Upper lobe of right lung (tissue), 1 donor: ENCODE measurements around the gene MAF. TPM values are rescaled to one million over a fixed set of nuclear protein-coding genes. Genes with fewer than 3 reads are reported as not detected.

Source experiments
- ATAC-seq: fragments of 200-7000 bp; cut with Tn5 transposase; one replicate; pipeline ENCODE4 v1.9.1; 2020; ENCODE audit warnings: mild to moderate bottlenecking, moderate library complexity
- DNase-seq: peaks from one replicate; pipeline ENCODE4 v3.0.0-alpha.2; 2020
- H3K27ac ChIP-seq: fragments of 200-600 bp; one replicate; pipeline ENCODE4 v1.8.0; 2022
- H3K27me3 ChIP-seq: fragments of 200-600 bp; one replicate; pipeline ENCODE4 v1.8.0; 2022; ENCODE audit warnings: mild to moderate bottlenecking
- H3K36me3 ChIP-seq: fragments of 200-600 bp; one replicate; pipeline ENCODE4 v1.8.0; 2022
- H3K4me1 ChIP-seq: fragments of 200-600 bp; one replicate; pipeline ENCODE4 v1.8.0; 2022
- H3K4me3 ChIP-seq: fragments of 200-600 bp; one replicate; pipeline ENCODE4 v1.8.0; 2022; ENCODE audit warnings: mild to moderate bottlenecking
- H3K9me3 ChIP-seq: fragments of 200-600 bp; one replicate; pipeline ENCODE4 v1.8.0; 2022
- intact Hi-C: fragments of 100-400 bp; cut with DNase I; formaldehyde crosslinking; loops from one replicate; pipeline ENCODE4 v1.11.0; 2022
- total RNA-seq: library from RNA; stranded (reverse); fragmentation: NEBNext Ultra II Directional; extraction: Animal tissue kit (Norgen Biotek cat#: 25700); gene quantifications from one replicate; pipeline ENCODE4 v1.2.1, GENCODE V29; 2021
- TF ChIP-seq, protein P1 (sequence below): fragments of 200-600 bp; IDR thresholded peaks from one replicate; pipeline ENCODE4 v1.8.0; 2022; ENCODE audit warnings: antibody characterized with exemption
- donor health status: DM: no; HTN: yes; CAD: no; lungs with severe emphysema.

MAF gene
- total RNA-seq, 1 donor from 2014 or later, result 66.4 TPM

DNA sequence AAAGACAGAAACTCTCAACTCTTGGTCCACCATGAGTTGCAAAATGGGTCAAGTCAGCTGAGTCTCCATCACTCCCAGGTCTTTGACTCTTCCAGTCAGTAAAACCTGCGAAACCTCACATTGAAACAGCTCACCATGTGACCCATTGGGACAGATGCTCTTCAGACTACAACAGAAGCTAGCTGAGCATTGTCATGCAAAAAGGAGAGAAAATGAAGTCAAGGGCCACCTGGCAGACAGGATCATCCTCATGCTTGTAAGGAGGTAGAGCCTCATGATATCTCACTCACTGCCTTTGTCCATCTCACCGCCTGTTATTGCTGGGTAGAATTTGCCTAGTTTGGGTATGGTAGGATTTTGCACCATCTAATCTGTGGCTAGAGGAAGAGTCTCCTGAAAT lies 50.2 kb downstream of the MAF start:
- H3K27me3 ChIP-seq, result no peaks in the 10 kb centered on the region
- DNase-seq (no peak), ATAC-seq (no peak)
- H3K27ac ChIP-seq, result no peak overlapping the region
- H3K4me3 ChIP-seq, result no peak overlapping the region
- intact Hi-C loops, result no loop called here
- TF ChIP-seq, protein P1, sequence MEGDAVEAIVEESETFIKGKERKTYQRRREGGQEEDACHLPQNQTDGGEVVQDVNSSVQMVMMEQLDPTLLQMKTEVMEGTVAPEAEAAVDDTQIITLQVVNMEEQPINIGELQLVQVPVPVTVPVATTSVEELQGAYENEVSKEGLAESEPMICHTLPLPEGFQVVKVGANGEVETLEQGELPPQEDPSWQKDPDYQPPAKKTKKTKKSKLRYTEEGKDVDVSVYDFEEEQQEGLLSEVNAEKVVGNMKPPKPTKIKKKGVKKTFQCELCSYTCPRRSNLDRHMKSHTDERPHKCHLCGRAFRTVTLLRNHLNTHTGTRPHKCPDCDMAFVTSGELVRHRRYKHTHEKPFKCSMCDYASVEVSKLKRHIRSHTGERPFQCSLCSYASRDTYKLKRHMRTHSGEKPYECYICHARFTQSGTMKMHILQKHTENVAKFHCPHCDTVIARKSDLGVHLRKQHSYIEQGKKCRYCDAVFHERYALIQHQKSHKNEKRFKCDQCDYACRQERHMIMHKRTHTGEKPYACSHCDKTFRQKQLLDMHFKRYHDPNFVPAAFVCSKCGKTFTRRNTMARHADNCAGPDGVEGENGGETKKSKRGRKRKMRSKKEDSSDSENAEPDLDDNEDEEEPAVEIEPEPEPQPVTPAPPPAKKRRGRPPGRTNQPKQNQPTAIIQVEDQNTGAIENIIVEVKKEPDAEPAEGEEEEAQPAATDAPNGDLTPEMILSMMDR, result no peak
- no peaks in the 10 kb centered on the region for H3K36me3 ChIP-seq
- H3K9me3 ChIP-seq, result no peaks in the 10 kb centered on the region
- H3K4me1 ChIP-seq, result no peaks in the 10 kb centered on the region

DNA sequence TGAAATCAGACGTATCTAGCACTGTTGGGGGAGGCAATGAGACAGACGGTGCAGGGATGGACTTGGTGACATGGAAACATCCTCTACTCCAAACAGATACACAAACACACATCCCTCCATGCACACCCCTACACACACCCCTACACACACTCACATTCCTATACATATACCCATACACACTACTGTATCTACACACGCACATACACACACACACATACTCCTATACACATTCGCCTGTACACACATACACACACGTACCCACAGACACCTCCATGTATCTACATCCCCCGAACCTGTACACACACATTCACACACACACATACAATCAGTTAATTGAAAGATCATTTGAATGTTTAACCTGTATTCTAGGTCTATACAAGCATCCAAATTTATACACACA lies 53.5 kb downstream of the MAF start:
- DNase-seq (no peak), ATAC-seq (no peak)
- intact Hi-C loops, result no loop called here
- Histone ChIP-seq H3K27ac (no peak overlapping the region), H3K36me3 (no peaks in the 10 kb centered on the region), H3K9me3 (no peaks in the 10 kb centered on the region), H3K4me3 (no peak overlapping the region), H3K27me3 (no peaks in the 10 kb centered on the region), H3K4me1 (no peaks in the 10 kb centered on the region)
- TF ChIP-seq, protein P1, result no peak
